ENCODE data around the gene PNPLA5.

DNA sequence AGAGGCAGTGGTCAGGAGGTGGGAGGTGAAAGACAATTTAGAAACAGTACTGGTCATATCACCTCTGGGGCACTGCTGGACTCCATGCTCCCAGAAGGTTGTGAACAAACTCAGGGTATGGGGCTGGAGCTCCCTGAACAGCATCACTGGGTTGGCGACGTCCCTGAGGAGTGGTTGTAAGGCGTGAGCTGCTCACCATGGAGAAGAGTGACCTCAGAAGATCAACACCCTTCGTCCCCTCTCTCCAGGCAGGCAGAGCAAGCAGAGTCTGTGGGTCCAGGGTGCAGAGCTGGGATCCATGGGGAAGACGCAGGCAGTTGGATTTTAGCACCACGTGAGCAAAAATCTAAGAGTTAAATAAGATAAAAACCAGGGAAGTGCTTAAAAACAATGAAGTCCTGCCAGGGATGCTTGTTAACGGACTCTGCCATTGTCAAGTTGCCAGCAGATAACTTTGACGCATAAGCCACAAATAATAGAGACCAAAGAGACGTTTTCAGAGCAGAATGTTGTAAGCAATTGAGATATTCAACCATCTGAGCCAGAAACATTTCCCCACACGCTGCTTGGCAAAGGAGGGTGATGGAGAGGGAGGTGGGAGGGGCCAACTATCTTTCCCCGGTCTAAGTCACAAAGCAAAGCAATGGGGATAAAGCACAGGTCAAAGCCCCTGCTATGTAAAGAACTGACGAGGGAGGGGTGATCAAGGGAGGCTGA lies 13.6 kb downstream of the PNPLA5 start:
- TF ChIP-seq RXRA (IDR thresholded peaks at IDR 0.05) (no peak), HNF4G (IDR thresholded peaks at IDR 0.05) (no peak)
- TF ChIP-seq, protein P1, sequence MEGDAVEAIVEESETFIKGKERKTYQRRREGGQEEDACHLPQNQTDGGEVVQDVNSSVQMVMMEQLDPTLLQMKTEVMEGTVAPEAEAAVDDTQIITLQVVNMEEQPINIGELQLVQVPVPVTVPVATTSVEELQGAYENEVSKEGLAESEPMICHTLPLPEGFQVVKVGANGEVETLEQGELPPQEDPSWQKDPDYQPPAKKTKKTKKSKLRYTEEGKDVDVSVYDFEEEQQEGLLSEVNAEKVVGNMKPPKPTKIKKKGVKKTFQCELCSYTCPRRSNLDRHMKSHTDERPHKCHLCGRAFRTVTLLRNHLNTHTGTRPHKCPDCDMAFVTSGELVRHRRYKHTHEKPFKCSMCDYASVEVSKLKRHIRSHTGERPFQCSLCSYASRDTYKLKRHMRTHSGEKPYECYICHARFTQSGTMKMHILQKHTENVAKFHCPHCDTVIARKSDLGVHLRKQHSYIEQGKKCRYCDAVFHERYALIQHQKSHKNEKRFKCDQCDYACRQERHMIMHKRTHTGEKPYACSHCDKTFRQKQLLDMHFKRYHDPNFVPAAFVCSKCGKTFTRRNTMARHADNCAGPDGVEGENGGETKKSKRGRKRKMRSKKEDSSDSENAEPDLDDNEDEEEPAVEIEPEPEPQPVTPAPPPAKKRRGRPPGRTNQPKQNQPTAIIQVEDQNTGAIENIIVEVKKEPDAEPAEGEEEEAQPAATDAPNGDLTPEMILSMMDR (IDR thresholded peaks at IDR 0.05; ENCODE audit: low read depth, low read length, missing input control), result no peak
- TF ChIP-seq, protein P2, sequence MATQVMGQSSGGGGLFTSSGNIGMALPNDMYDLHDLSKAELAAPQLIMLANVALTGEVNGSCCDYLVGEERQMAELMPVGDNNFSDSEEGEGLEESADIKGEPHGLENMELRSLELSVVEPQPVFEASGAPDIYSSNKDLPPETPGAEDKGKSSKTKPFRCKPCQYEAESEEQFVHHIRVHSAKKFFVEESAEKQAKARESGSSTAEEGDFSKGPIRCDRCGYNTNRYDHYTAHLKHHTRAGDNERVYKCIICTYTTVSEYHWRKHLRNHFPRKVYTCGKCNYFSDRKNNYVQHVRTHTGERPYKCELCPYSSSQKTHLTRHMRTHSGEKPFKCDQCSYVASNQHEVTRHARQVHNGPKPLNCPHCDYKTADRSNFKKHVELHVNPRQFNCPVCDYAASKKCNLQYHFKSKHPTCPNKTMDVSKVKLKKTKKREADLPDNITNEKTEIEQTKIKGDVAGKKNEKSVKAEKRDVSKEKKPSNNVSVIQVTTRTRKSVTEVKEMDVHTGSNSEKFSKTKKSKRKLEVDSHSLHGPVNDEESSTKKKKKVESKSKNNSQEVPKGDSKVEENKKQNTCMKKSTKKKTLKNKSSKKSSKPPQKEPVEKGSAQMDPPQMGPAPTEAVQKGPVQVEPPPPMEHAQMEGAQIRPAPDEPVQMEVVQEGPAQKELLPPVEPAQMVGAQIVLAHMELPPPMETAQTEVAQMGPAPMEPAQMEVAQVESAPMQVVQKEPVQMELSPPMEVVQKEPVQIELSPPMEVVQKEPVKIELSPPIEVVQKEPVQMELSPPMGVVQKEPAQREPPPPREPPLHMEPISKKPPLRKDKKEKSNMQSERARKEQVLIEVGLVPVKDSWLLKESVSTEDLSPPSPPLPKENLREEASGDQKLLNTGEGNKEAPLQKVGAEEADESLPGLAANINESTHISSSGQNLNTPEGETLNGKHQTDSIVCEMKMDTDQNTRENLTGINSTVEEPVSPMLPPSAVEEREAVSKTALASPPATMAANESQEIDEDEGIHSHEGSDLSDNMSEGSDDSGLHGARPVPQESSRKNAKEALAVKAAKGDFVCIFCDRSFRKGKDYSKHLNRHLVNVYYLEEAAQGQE (IDR thresholded peaks at IDR 0.05), result no peak

Data from liver (tissue), 3 donors.